Transverse colon (tissue), 4 donors: ENCODE measurements around the gene FHAD1.

Source experiments
- POLR2A ChIP-seq: fragments of 450-650 bp; IDR thresholded peaks from one replicate; pipeline ENCODE4 v1.6.1; 2016; ENCODE audit warnings: antibody characterized with exemption, mild to moderate bottlenecking, moderate library complexity
- POLR2AphosphoS5 ChIP-seq, 3 donors: sonication (generic); formaldehyde crosslinking; IDR thresholded peaks; one replicate each; pipeline ENCODE4 v1.6.1; 2016; ENCODE audit warnings: antibody characterized with exemption in 3 of 3
- TF ChIP-seq, protein P1 (sequence below), 5 experiments: fragments of 200-600 bp in 3 of 5; fragments of 450-650 bp in 2 of 5; sonication (generic) in 3 of 5; IDR thresholded peaks; 1 replicate in 2 of 5; 2 replicates in 3 of 5; pipeline ENCODE4 v1.5.1; 2016 to 2017; ENCODE audit warnings: antibody characterized with exemption in 5 of 5, inconsistent platforms in 3 of 5, mild to moderate bottlenecking in 2 of 5, moderate library complexity in 1 of 5

DNA sequence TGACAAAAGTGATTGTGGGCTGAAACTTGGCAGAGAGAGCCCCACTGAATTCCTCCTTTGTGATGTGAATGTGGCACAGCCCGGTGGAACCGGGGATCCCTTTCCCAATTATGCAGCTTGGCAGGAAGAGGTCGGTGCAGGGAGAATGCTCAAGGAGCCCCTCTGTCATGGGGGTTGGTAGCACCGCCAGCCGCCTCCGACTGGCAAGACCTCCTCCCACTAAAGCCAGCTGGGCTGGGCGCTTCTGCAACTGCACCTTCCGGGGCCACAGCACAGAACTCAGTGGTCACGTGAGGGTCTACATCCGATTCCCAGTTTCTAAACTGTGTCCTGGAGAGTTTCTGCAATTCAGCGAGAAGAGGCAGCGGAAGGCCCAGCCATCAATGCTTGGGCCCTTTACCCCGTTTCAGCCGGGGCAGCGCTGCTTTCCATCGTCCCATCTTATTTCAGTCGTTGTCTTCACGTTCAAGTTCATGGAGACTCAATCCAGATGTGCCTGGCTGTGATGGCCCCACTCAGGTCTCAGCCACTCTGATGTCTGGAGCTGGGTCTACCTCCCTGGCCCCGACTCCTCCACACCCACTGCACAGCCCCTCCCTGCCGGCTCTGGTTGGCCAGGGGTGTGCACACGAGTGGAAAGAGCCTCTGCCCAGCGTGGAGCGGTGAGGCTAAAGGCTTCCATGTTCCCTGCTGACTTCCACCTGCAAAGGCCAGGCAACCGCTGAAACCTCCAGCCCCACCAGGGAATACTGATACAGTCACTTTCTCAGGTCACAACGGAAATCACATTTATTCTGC is 39.8 kb upstream of the FHAD1 start:
- TF ChIP-seq, protein P1, sequence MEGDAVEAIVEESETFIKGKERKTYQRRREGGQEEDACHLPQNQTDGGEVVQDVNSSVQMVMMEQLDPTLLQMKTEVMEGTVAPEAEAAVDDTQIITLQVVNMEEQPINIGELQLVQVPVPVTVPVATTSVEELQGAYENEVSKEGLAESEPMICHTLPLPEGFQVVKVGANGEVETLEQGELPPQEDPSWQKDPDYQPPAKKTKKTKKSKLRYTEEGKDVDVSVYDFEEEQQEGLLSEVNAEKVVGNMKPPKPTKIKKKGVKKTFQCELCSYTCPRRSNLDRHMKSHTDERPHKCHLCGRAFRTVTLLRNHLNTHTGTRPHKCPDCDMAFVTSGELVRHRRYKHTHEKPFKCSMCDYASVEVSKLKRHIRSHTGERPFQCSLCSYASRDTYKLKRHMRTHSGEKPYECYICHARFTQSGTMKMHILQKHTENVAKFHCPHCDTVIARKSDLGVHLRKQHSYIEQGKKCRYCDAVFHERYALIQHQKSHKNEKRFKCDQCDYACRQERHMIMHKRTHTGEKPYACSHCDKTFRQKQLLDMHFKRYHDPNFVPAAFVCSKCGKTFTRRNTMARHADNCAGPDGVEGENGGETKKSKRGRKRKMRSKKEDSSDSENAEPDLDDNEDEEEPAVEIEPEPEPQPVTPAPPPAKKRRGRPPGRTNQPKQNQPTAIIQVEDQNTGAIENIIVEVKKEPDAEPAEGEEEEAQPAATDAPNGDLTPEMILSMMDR (IDR thresholded peaks at IDR 0.05): no peak
- TF ChIP-seq POLR2AphosphoS5 (IDR thresholded peaks at IDR 0.05): no peak
- no peak for TF ChIP-seq POLR2A
